ENCODE results near the gene PPP1R10. TPM values are rescaled to one million over a fixed set of nuclear protein-coding genes. Genes with fewer than 3 reads are reported as not detected.

Gene PPP1R10
- total and polyA plus RNA-seq, 2 of the 13 experiments (the other 11 are each of a cell fraction or from before 2014, with no cell fraction given) = 26.3 to 38.4 TPM

GRCh38 chr6:30556906-30557682 is 59.9 kb downstream of the PPP1R10 start, which contains the start of gene PRR3 (continued):
- 0 out of 2 replicates have a peak, but pooled peaks have one; percentile 2 for TF ChIP-seq POGZ (CRISPR knock-in tag; IDR thresholded peaks at IDR 0.05)
- no peak for TF ChIP-seq TCF12 (IDR thresholded peaks at IDR 0.05)
- TF ChIP-seq TCF12 (CRISPR knock-in tag; IDR thresholded peaks at IDR 0.05) = peak; percentile 69; the same call in 1 of the 2 replicates
- no peak for TF ChIP-seq CEBPZ (IDR thresholded peaks at IDR 0.05; ENCODE audit: low read length)
- peak; percentile 86 for TF ChIP-seq GABPA (IDR thresholded peaks at IDR 0.05; ENCODE audit: low read depth, low read length)
- TF ChIP-seq GABPA (CRISPR knock-in tag; IDR thresholded peaks at IDR 0.05; ENCODE audit: low read depth) = peak; percentile 99
- 0 out of 2 replicates have a peak, but pooled peaks have one; percentile 79 for TF ChIP-seq AKNA (CRISPR knock-in tag; IDR thresholded peaks at IDR 0.05; ENCODE audit: borderline replicate concordance)
- TF ChIP-seq RBM22 (optimal IDR thresholded peaks at IDR 0.05; ENCODE audit: low read length) = peak; percentile 60
- TF ChIP-seq NFAT5 (CRISPR knock-in tag; IDR thresholded peaks at IDR 0.05) = peak; percentile 77; the same call in 1 of the 2 replicates
- peak; percentile 81; the same call in 1 of the 2 replicates for TF ChIP-seq ZFYVE20 (CRISPR knock-in tag; IDR thresholded peaks at IDR 0.05; ENCODE audit: borderline replicate concordance, low read depth)
- no peak for TF ChIP-seq ZBTB14 (CRISPR knock-in tag; IDR thresholded peaks at IDR 0.05)
- TF ChIP-seq ELF3 (CRISPR knock-in tag; IDR thresholded peaks at IDR 0.05) = peak; percentile 90
- TF ChIP-seq ELF1 (CRISPR knock-in tag; IDR thresholded peaks at IDR 0.05) = peak; percentile 90
- peak; percentile 98 for TF ChIP-seq ZNF674 (CRISPR knock-in tag; IDR thresholded peaks at IDR 0.05; ENCODE audit: low read depth)
